TTC549 (cell line): ENCODE data around the gene MSANTD7.
"Not testable (repeated sequence)": the region's sequence is repeated elsewhere in the genome, so short reads cannot be mapped to it uniquely, and the experiment has no call there.

ENCODE experiments used
- FAIRE-seq: peaks from 2 replicates; lab custom pipeline; 2012; peaks lifted over from hg19 to GRCh38; lab: Jason Lieb, UNC

Gene MSANTD7, protein sequence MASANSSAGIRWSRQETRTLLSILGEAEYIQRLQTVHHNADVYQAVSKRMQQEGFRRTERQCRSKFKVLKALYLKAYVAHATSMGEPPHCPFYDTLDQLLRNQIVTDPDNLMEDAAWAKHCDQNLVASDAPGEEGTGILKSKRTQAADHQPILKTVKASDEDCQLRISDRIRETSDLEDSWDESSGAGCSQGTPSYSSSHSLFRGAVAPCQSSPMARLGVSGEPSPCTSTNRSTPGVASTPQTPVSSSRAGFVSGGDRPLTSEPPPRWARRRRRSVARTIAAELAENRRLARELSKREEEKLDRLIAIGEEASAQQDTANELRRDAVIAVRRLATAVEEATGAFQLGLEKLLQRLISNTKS

DNA sequence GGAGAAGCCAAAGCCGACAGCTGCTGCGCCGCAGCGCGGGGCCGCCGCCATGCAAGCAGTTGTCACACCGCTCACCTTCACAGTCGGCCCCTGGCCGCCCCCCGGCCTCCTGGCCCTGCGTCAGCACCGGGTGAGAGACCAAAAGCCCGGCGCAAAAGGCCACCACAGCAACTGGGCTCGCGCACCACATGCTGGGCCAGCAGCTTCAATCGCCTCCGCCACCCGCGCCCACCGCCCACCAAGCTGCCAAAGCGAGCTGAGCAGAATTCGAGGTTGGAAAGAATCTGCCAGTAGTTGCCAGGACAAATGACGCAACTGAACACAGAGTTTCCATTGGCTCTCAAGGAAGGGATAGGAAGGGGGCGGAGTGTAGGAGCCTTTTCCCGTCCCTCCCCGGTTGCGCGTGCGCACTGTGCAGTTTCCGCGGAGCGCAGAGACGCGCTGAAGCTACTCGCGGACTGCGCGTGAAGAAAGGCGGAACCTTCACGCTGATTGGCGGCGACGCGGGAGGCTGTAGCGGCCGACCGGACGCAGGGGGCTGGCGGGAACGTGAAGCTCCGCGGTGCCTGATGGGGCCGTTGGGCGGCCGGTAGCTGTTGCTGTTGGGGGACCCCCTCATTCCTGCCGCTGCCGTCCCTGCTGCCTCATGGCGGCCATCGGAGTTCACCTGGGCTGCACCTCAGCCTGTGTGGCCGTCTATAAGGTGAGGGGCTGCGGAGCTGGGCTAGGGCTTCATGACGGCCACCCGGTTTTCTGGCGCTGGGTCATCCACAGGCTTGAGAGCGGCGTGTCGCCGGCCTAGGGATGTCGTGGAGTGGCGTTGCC is at the start of gene MSANTD7, which contains the start of the genes CDNF and HSPA14:
Gene MSANTD7 (plus strand): TSS at position 550 of the 825 bp plus-strand sequence. CDS start 3,979 bp downstream, outside the sequence.
Gene CDNF (minus strand): TSS at position 281 of the 825 bp plus-strand sequence. CDS start 91 bp downstream, at position 190.
Gene HSPA14 (plus strand): TSS at position 550 of the 825 bp plus-strand sequence. CDS start 97 bp downstream, at position 647.
- FAIRE-seq: peak; percentile 84

DNA sequence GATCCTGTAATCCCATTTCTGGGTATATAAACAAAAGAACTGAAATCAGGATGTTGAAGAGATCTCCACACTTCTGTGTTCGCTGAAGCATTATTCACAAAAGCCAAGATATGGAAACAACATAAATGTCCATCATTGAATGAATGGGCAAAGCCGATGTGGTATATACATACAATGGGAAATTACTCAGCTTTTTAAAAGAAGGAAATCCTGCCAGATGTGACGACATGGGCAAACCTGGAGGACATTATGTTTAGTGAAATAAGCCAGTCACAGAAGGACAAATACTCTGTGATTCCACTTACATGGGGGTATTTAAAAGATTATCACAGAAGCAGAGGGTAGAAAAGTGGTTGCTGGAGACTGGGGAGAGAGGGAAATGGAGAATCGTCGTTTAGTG is 39.5 kb upstream of the MSANTD7 start:
- FAIRE-seq: no peak

DNA sequence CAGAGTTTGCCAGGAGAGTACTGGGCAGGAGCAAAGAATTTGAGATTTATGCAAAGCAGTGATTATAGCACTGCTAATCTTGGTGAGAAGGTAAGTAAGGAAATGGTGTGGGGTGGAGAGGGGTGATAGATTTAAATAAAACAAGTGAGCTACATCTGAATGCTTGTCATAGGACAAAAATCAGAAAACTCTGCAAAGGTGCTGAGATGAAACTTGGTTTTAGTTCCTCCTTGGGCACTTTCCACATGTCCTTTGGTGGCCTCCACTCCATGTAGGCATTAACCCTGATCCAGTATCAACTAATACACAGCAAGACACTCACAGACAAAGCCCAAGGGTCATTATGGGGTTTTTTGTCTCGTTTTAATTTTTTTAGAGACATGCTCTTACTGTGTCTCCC is 37.7 kb upstream of the MSANTD7 start:
- FAIRE-seq: no peak

DNA sequence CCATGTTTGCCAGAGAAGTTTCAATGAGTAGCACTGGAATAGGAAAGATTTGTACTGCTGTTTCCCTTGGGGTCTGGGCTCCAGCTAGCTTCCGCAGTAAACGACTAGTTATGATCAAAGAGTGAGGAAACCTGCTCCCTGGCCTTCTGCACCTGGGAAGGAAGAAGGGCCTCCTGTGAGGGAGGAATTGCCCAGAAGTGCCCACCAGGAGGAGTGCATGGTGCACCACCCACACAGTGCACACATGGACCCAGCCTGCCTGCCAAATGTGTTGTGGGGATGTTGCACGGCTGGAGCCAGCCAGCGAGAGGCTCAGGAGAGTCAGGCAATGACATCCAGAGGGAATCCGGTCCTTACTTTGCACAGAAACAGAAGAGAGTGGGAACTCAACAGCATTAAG is 36.4 kb upstream of the MSANTD7 start:
- FAIRE-seq: no peak

DNA sequence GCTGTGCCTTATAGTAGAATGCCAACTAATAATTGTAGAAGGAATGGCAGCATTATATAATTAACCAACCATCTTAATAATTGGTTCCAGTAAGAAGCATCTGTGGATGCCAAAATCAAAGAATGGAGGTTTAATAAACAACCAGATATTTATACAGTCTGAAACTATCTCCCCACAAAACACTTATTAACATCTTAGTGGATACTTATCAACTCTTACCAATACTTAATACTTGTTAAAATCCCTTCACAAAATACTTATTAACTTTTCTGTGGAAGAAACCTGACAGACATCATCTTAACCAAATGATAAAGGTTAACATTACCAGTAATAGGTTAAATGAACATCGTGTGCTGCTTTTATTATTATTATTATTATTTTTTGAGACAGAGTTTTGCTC is 34.3 kb upstream of the MSANTD7 start:
- no peak for FAIRE-seq

DNA sequence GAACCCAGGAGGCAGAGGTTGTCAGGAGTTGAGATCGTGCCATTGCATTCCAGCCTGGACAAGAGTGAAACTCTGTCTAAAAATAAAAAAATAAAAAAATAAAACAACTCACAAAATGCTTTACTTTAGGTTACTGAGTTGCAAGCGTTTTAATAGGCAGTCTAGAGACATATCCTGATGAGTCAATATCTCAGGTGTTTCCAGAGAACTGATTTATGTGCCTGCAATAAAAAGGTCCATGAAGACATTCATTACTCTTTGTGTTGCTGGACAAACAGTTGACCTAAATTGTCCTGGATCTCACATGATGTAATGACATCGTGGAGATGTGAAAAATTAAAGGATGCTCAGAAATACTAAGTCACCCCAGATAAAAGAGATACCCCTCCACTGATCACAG is 31.8 kb upstream of the MSANTD7 start:
- no peak for FAIRE-seq

DNA sequence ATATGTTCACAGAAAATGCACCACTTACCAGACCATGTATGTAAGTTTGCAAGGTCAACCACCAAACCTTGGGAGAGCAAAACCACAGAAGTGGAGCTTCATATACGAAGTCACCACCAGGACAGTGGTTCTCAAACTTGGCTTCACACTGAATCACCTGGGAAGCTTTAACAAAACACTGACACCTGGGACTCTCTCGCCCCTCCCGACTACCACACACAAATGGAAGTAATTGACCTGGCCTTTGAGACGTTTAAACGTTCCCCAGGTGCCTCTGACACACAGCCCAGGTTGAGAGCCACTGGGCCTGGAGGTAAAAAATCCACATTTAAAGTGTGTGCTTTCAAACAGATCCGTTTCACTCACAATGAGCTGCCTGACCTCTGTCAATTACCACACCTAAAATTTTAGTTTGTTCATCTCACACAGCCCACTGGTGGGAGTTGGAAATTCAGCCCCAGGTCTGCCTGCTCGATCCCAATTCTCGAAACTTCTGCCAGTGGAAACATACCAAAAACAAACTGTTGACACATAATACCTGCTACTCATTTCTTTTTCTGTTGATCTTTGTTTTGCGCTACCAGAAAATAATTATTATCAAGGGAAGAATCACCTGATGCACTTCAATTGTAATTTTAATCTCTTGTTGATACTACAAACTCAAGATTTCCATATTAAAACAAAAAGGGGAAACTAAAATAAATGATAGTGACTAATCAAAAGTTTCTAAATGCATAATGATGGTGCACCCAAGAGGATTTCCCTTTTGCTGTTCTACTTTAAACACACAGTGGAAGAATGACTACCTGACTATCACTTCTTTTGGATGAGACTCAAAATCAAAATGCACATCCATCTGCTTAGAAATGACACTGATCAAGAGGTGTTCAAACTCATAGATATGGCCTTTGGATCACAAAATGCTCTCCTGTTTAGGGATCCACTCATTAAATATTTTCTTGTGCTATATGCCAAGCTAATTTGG is 26.8 kb upstream of the MSANTD7 start:
- FAIRE-seq: no peak

DNA sequence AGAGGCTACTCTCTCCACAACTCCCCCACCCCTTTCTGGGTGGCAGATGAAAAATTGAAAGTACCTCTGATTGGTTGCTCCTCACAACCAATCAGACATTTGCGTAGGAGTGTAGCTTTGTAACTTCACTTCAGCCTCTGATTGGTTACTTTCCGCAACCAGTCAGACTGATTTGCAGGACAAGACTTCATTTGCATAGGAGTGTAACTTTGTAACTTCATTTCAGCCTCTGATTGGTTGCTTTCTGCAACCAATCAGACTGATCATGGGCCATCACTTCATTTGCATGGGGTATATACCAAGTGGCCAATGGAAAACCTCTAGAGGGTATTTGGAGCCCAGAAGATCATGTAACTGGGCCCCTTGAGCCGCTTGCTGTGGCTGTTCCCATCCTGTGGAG is 25.8 kb upstream of the MSANTD7 start:
- no peak for FAIRE-seq

DNA sequence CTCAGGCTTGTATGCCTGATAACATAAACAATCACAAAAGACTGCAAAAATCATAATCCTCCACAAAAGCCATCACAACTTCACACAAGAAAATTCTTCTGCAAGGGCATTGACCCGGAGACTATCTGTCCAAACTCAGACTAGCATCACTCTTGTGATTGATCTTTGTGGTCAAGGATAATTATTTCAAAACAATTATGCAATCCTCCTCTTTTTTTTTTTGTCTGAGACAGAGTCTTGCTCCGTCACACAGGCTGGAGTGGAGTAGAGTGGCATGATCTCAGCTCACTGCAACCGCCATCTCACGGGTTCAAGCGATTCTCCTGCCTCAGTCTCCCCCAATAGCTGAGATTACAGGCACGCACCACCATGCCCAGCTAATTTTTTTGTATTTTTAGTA is 22.4 kb upstream of the MSANTD7 start:
- FAIRE-seq: no peak

DNA sequence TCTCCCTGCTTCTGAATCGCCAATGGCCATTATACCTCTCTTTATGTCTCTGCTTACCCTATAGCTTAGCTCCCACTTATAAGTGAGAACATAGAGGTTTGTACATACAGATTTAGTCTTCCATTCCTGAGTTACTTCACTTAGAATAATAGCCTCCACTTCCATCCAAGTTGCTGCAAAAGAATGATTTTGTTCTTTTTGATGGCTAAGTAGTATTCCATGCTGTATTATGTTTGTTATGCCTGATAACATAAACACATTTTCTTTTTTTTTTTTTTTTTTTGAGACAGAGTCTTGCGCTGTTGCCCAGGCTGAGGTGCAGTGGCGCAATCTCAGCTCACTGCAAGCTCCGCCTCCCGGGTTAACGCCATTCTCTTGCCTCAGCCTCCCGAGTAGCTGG is 21.4 kb upstream of the MSANTD7 start:
- not testable (repeated sequence) for FAIRE-seq

DNA sequence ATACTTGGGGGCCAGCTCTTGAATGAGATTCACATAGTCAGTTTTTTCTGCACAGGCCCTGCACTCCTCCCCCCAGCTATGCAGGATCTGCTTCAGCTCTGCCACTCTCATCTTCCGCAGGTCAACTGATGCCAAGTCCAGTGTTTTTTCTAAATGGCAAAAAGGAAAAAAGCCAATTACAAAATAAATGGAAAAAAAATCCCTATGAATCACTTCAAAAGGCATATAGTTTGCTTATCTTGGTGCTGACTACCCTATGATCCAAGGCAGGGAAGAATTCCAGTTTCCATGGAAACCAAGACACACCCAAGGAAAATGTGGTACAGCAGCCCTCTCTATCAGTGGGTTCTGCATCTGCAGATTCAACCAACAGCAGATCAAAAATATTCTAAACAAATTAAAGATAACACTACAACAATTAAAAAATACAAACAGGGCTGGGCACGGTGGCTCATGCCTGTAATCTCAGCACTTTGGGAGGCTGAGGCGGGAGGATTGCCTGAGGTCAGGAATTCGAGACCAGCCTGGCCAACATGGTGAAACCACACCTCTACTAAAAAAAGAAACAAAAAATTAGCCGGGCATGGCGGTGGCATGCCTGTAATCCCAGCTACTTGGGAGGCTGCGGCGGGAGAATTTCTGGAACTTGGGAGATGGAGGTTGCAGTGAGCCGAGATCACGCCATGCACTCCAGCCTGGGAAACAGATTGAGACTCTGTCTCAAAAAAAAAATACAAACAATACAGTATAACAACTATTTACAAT is 17.9 kb upstream of the MSANTD7 start:
- no peak for FAIRE-seq

DNA sequence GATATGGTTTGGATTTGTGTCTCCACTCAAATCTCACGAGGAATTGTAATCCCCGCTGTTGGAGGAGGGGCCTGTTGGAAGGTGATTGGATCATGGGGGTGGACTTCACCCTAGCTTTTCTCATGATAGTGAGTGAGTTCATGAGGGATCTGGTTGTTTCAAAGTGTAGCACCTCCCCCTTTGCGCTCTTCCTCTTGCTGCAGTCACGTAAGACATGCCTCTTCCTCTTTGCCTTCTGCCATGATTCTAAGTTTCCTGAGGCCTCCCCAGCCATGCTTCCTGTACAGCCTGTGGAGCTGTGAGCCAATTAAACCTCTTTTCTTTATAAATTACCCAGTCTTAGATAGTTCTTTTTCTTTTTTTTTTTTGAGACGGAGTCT is 17.3 kb upstream of the MSANTD7 start:
- FAIRE-seq: no peak

DNA sequence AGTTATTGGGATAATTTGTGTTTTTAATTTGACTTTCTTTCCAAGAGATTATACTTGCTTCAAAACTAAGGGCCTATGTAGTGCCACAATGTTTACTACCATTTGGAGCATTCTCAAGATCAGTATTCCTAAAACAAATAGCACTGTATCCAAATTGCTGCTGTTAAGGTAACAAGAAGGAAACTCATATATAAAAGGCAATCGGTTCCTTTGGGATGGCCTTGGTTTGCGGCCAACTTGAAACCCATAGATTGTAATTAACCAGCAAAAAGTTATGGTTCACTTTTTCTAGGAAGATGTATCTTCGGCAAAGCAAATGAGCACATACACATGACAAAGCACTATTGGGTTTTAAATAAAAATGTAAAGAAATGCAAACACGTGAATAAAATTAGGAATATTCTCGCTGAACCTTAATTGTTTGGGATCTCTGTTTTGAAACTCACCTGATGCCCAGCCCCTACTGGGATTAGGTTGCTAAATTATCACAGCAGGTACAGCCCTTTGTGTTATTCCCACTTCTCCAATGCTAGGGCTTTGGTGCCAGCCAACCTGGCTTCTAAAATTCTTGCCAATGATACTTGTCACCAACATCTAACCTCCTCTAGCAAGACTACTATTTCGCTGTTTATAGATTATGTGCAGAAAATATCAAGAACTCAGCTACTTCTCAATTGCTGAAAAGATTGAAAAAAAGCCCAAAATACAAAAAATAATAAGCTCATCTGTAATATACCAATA is 16.3 kb upstream of the MSANTD7 start:
- FAIRE-seq: no peak

DNA sequence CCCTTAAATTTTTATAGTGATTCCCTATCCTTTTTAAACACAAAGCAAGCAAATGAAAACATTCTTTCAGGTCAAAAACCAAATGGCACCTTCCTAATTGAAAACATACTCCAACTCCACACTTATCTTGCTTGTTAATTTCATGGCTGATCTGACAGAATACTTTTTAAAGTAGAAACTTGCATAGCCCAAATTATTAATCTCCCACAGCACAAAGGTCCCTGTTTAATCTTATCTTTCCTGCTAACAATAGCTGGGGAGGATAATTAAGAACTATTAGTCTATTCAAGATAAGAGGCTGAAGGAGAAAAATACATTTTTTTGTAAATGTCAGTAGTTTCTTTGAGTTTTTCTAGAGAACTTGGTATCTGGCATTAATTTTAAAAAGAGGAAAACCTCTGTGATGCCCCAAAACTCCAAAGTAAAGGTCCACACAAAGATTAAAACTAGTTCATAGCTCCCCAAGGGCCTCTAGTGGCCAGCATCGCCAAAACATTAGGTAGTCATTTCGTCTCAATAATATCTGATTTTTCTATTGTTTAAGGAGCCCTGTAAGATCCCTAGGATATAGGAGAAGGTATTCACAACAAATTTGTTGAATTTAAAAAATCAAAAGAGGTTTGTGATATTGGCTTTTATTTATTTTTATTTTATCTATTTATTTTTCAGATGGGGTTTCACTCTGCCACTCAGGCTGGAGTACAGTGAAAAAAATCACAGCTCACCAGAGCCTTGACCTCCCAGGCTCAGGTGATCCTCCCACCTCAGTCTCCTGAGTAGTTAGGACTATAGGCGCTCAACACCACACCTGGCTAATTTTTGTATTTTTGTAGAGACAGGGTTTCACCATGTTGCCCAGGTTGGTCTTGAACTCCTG is 15.0 kb upstream of the MSANTD7 start:
- peak; percentile 66 for FAIRE-seq

DNA sequence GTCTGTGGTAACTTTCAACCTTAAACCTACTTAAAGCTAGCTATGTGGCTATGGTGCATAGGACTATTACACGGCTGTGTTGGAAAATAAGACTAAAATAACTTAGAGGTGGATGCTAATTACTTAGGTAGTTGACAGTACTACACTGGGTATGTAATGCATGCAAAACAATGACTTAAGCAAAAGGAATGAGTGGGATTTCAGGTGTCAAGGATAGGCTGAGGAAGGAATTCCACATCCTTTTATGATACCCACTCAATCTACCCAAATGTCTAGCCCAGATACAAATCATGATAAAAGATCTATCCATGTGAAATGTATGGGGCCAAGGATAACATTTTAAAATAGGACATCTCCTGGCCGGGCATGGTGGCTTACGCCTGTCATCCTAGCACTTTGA is 14.1 kb upstream of the MSANTD7 start:
- no peak for FAIRE-seq

DNA sequence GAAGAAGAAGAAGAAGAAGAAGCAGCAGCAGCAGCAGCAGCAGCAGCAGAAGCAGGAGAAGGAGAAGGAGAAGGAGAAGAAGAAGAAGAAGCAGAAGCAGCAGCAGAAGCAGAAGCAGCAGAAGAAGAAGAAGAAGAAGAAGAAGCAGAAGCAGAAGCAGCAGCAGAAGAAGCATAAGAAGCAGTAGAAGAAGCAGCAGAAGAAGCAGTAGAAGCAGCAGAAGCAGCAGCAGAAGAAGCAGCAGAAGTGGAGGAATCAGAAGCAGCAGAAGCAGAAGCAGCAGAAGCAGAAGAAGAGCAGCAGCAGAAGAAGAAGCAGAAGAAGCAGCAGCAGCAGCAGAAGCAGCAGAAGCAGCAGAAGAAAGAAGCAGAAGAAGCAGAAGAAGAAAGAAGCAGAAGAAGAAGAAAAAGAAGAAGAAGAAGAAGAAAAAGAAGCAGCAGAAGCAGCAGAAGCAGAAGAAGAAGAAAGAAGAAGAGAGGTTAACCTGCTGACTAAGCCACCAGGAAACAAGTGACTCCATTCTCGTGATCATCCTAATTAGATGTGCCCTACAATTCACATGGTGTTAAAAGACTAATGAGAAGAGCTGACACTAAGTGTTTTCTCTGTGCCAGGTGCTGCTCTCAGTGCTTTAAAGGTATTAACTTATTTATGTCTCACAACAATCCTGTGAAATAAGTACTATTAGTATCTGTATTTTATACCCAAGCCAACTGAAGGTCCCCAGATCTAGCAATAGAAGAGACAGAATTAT is 11.9 kb upstream of the MSANTD7 start:
- FAIRE-seq: no peak

DNA sequence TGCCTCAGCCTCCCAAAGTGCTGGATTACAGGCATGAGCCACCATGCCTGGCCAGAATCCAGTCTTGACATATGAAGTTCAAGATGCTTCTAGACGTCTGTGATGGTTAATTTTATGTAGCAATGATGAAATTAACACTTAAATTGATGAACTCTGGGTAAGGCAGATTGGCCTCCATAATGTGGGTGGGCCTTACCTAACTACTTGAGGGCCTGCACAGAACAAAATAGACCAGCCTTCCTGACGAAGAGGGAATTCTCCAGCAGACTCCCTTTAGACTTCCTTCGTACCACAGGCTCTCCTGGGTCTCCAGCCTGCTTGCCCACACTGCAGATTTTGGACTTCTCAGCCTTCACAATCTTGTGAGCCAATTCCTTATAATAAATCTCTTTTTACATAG is 5.0 kb upstream of the MSANTD7 start:
- no peak for FAIRE-seq

DNA sequence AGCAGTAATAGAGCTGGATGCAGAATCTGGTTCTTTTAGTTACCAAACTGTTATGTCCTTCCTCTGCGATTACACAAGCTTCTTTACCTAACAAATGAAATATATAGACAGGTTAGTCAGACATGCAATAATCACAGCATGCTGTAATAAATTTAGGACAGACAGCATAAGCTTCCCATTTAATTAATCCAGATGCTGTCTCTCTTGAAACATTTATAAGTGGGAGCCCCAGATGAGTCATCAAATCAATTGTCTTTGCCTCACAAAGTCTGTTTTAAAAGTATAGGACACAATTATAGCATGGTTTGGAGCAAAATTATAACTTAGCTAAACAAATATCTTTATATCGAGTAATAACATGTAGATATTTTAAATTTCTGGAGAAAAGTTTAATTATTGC is 1.9 kb upstream of the MSANTD7 start:
- no peak for FAIRE-seq
